BLaER1 treated with 17β-estradiol and CSF1 and Interleukin-3, amounts not matched to agents 10 nM and 100 nM (cell line): ENCODE data around the gene CTDSP2.
"Not testable (repeated sequence)": the region's sequence is repeated elsewhere in the genome, so short reads cannot be mapped to it uniquely, and the experiment has no call there.

ENCODE experiments used
- H3K27ac ChIP-seq, 11 experiments: shearing (Covaris generic); formaldehyde crosslinking; 2 replicates each; pipeline ENCODE4 v1.8.1; 2022
- H3K27me3 ChIP-seq, 11 experiments: shearing (Covaris generic); formaldehyde crosslinking; 2 replicates each; pipeline ENCODE4 v1.8.1; 2022
- H3K36me3 ChIP-seq, 11 experiments: shearing (Covaris generic); formaldehyde crosslinking; 2 replicates each; pipeline ENCODE4 v1.8.1; 2022
- H3K4me1 ChIP-seq, 10 experiments: shearing (Covaris generic); formaldehyde crosslinking; 2 replicates each; pipeline ENCODE4 v1.8.1; 2022
- H3K4me2 ChIP-seq, 11 experiments: shearing (Covaris generic); formaldehyde crosslinking; 2 replicates each; pipeline ENCODE4 v1.8.1; 2022
- H3K4me3 ChIP-seq, 10 experiments: shearing (Covaris generic); formaldehyde crosslinking; 2 replicates each; pipeline ENCODE4 v1.8.1; 2022
- H3K9ac ChIP-seq, 11 experiments: shearing (Covaris generic); formaldehyde crosslinking; 2 replicates each; pipeline ENCODE4 v1.8.1; 2022
- H3K9me3 ChIP-seq, 11 experiments: shearing (Covaris generic); formaldehyde crosslinking; replicated peaks in 1 of 11; 2 replicates each; pipeline ENCODE4 v1.8.1; 2022
- H4K20me1 ChIP-seq, 11 experiments: shearing (Covaris generic); formaldehyde crosslinking; 2 replicates each; pipeline ENCODE4 v1.8.1; 2022
- Cebpa-rat ChIP-seq, 11 experiments: shearing (Covaris generic); IDR thresholded peaks; 2 replicates each; pipeline ENCODE4 v1.8.1; 2022

CTDSP2 gene

DNA sequence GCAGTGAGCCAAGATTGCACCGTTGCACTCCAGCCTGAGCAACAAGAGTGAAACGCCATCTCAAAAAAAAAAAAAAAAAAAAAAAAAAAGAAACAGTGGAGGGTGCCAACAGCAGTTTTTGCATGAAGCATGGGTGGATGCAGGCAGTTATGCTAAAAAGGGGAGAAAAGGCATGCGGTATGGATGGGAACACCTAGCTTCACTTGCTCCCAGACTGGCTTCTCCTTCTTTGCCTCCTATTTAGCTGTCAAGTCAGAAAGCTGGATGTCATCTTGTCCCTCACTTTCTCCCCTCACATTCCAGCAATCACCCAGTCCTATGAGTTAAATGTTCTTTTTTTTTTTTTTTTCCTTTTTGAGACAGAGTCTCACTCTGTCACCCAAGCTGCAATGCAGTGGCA lies 71.5 kb downstream of the CTDSP2 start:
- no peak for TF ChIP-seq Cebpa-rat (IDR thresholded peaks at IDR 0.05)
- Histone ChIP-seq H3K4me1 (peaks cover 20 to 73% (median 36%) of the 10 kb centered on the region in 10 experiments), H3K9ac (no peak overlapping the region), H3K27ac (no peak overlapping the region), H3K4me2 (peak overlapping the region in 5 of 11 experiments; percentile 13 to 64 (median 47); a peak in 8 of 22 replicates), H3K9me3 (no peaks in the 10 kb centered on the region), H3K4me3 (no peak overlapping the region), H3K36me3 (peaks cover 0 to 34% (median 10%) of the 10 kb centered on the region in 11 experiments; a peak in 18 of 22 replicates), H3K27me3 (no peaks in the 10 kb centered on the region), H4K20me1 (peaks cover 0 to 12% (median 0%) of the 10 kb centered on the region in 11 experiments; a peak in 2 of 22 replicates)

DNA sequence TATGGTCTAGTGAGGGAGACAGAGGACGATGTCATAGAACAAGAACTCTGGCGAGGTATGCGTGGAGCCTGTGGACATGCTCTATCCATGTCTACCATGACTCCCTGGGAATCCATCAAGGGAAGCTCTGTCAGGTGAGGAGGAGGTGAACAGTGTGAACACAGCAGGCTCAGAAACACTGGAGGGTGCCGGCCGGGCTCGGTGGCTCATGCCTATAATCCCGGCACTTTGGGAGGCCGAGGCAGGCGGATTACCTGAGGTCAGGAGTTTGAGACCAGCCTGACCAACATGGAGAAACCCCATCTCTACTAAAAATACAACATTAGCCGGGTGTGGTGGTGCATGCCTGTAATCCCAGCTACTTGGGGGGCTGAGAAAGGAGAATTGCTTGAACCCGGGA lies 71.9 kb downstream of the CTDSP2 start:
- not testable (repeated sequence) for H3K9me3 ChIP-seq, H3K9ac ChIP-seq, H3K27me3 ChIP-seq, H3K27ac ChIP-seq, H3K4me3 ChIP-seq
- peaks cover 0 to 15% (median 0%) of the 10 kb centered on the region in 11 experiments; a peak in 2 of 22 replicates for H4K20me1 ChIP-seq
- H3K36me3 ChIP-seq = peaks cover 2 to 34% (median 13%) of the 10 kb centered on the region in 11 experiments; a peak in 20 of 22 replicates
- peaks cover 20 to 73% (median 32%) of the 10 kb centered on the region in 10 experiments for H3K4me1 ChIP-seq
- H3K4me2 ChIP-seq = peak overlapping the region in 3 of 11 experiments; percentile 47 to 64 (median 58); a peak in 6 of 22 replicates

DNA sequence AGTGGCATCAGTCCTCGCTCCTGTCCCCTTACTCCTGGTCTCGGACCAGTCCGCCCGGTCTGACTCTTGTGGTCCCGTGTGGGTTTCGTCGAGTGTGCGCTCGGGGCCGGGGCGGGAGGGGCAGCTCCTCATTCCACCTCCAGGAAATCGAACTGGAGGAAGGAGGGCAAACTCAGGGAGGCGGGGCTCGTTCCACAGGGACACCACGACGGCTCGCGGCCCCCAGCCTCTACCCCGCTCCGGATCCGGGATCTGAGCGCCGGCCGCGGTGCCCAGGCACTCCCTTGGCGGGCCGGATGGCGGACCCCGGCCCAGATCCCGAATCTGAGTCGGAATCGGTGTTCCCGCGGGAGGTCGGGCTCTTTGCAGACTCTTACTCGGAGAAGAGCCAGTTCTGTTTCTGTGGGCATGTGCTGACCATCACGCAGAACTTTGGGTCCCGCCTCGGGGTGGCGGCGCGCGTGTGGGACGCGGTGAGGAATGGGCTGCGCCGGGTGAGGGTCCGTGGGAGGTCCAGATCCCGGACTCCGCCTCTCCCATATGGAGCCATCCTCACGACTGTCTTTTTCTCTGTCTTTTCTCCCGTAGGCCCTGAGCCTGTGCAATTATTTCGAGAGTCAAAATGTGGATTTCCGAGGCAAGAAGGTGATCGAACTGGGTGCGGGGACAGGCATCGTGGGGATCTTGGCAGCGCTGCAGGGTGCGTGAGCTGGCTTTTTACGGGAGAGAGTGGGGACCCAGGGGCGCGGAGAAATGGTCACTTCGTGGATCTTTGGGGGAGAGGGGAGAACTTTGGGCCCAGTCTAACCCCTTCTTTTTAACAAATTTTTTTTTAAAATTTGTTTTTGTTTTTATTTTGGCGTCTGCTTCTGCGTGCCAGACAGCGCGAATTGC lies 73.9 kb downstream of the CTDSP2 start, which contains the start of gene EEF1AKMT3:
EEF1AKMT3 (plus strand) TSS at position 186 of the 894 bp plus-strand sequence; CDS start at position 297, 111 bp downstream.
- Histone ChIP-seq H4K20me1 (peaks cover 0 to 35% (median 2%) of the 10 kb centered on the region in 11 experiments; a peak in 7 of 22 replicates), H3K36me3 (peaks cover 18 to 42% (median 33%) of the 10 kb centered on the region in 11 experiments)

GRCh38 chr12:57771873-57772428 lies 74.6 kb downstream of the CTDSP2 start, which contains the start of gene METTL1:
TSS of gene METTL1 (minus strand) at chr12:57772105. CDS start at chr12:57772083, 22 bp downstream.
- H3K4me2 ChIP-seq = peak within 1 kb of the TSS; percentile 82 to 98 (median 91)
- no peak for TF ChIP-seq Cebpa-rat (IDR thresholded peaks at IDR 0.05)

More for the DNA sequence above, 73.9 kb downstream of the CTDSP2 start, which contains the start of gene EEF1AKMT3:
- peaks cover 20 to 64% (median 32%) of the 10 kb centered on the region in 10 experiments for H3K4me1 ChIP-seq
- peak within 1 kb of the TSS; percentile 68 to 98 (median 88) for H3K27ac ChIP-seq
- peak within 1 kb of the TSS; percentile 63 to 80 (median 71) for H3K4me3 ChIP-seq
- peak within 1 kb of the TSS; percentile 82 to 98 (median 91) for H3K4me2 ChIP-seq
- peak within 1 kb of the TSS; percentile 81 to 97 (median 87) for H3K9ac ChIP-seq
- TF ChIP-seq Cebpa-rat (IDR thresholded peaks at IDR 0.05) = no peak
- no peaks in the 10 kb centered on the region for H3K9me3 ChIP-seq
- peaks cover 11 to 15% (median 12%) of the 10 kb centered on the region in 11 experiments for H3K27me3 ChIP-seq

DNA sequence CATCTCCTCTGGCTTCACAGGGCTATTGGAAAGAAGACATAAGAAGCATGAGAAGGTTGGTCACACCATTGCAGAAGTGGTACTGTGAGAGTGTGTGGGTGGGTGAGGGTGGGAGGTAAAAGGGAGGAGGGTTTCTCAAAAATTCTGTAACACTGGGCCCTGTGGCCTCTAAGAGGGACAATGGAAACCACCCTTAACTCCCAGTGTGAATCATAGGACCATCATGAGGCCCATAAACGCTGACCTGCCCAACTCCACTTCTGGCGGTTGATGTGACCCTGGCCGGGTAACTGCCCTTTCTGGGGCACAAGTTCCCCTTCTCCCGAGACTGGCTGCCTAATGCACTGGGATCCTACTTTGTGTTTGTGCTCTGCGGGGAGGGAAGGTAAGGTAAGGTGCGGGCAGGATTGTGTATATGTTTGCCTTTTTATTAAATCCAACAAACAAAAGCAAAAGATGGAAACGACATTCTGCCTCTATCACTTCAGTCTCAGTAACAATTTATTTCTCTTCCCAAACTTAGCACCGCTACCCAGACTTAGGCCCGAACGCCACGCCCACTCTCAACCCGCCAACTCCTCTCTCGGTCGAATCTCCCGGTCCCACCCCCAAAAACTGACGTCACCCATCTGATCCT lies 75.2 kb downstream of the CTDSP2 start:
- peak overlapping the region; percentile 81 to 97 (median 87) for H3K9ac ChIP-seq
- peak overlapping the region; percentile 82 to 98 (median 91) for H3K4me2 ChIP-seq
- H3K9me3 ChIP-seq = no peaks in the 10 kb centered on the region
- H3K27ac ChIP-seq = peak overlapping the region; percentile 68 to 98 (median 88); a peak in 21 of 22 replicates
- peaks cover 0 to 48% (median 14%) of the 10 kb centered on the region in 11 experiments; a peak in 17 of 22 replicates for H4K20me1 ChIP-seq
- H3K36me3 ChIP-seq = peaks cover 18 to 49% (median 37%) of the 10 kb centered on the region in 11 experiments
- peaks cover 24 to 28% (median 25%) of the 10 kb centered on the region in 11 experiments for H3K27me3 ChIP-seq
- no peak for TF ChIP-seq Cebpa-rat (IDR thresholded peaks at IDR 0.05)
- H3K4me3 ChIP-seq = peak overlapping the region; percentile 63 to 80 (median 71)
- peaks cover 22 to 73% (median 42%) of the 10 kb centered on the region in 10 experiments for H3K4me1 ChIP-seq

More at GRCh38 chr12:57771873-57772428, 74.6 kb downstream of the CTDSP2 start, which contains the start of gene METTL1:
- H3K9me3 ChIP-seq = no peaks in the 10 kb centered on the region
- H3K27ac ChIP-seq = peak within 1 kb of the TSS; percentile 68 to 98 (median 88)
- H3K4me1 ChIP-seq = peaks cover 20 to 68% (median 37%) of the 10 kb centered on the region in 10 experiments
- H3K36me3 ChIP-seq = peaks cover 18 to 49% (median 37%) of the 10 kb centered on the region in 11 experiments
- H4K20me1 ChIP-seq = peaks cover 0 to 42% (median 8%) of the 10 kb centered on the region in 11 experiments; a peak in 15 of 22 replicates
- H3K9ac ChIP-seq = peak within 1 kb of the TSS; percentile 81 to 97 (median 87)
- H3K27me3 ChIP-seq = peaks cover 18 to 22% (median 19%) of the 10 kb centered on the region in 11 experiments
- H3K4me3 ChIP-seq = peak within 1 kb of the TSS; percentile 63 to 80 (median 71)

DNA sequence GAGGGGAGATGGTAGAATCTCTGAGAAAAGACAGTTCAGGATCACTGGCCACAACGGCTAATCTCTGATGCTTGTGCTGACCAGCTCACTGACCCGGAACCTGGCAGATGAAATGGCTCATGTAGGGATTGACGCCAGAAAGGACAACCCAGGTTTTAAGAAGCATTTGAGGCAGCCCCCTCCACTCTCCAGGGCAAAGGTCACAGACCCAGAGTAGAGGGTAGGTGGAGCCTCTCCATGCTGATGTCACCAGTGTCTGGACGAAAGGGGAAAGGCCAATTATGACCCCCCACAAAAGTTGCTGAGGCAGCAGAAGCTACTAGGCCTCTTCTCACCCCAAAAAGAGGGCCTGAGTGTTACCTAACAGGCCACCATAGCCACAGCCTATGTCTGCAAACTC lies 75.8 kb downstream of the CTDSP2 start:
- Histone ChIP-seq H3K36me3 (peaks cover 18 to 49% (median 37%) of the 10 kb centered on the region in 11 experiments), H3K4me1 (peaks cover 22 to 73% (median 45%) of the 10 kb centered on the region in 10 experiments), H3K4me2 (peak overlapping the region; percentile 82 to 98 (median 91)), H3K27ac (peak overlapping the region in 3 of 11 experiments; percentile 11 to 83 (median 80); a peak in 3 of 22 replicates), H3K9me3 (peaks cover 0 to 3% (median 0%) of the 10 kb centered on the region in 11 experiments; a peak in 1 of 22 replicates), H3K9ac (peak overlapping the region in 8 of 11 experiments; percentile 30 to 97 (median 87); a peak in 13 of 22 replicates), H4K20me1 (peaks cover 0 to 54% (median 21%) of the 10 kb centered on the region in 11 experiments; a peak in 18 of 22 replicates), H3K27me3 (peaks cover 30 to 35% (median 31%) of the 10 kb centered on the region in 11 experiments), H3K4me3 (peak overlapping the region in 9 of 10 experiments; percentile 69 to 80 (median 71); a peak in 16 of 20 replicates)
- no peak for TF ChIP-seq Cebpa-rat (IDR thresholded peaks at IDR 0.05)
